Hypothalamus (tissue), 51 donors: ENCODE measurements around the gene KRAS.

Experiments
- DNase-seq, 51 donors: peaks; one replicate each; lab custom pipeline; 2025; lab: John Stamatoyannopoulos, UW

Gene KRAS

GRCh38 chr12:25256826-25257225 lies 6.1 kb upstream of the KRAS start:
- no peak for DNase-seq

- DNase-seq = no peak
These were observed 5.3 kb upstream of the KRAS start for GRCh38 chr12:25256005-25256404.

- no peak for DNase-seq
These were observed 3.6 kb upstream of the KRAS start for GRCh38 chr12:25254271-25254880.

GRCh38 chr12:25253371-25254068 lies 2.8 kb upstream of the KRAS start:
- DNase-seq = no peak

- no peak for DNase-seq
These were observed 2.2 kb upstream of the KRAS start for GRCh38 chr12:25252946-25253345.

GRCh38 chr12:25251769-25252168 lies 1.0 kb upstream of the KRAS start:
- no peak for DNase-seq

- DNase-seq = peak in 34 of 51 donors; percentile 7 to 60 (median 37)
These were observed 594 bp downstream of the KRAS start for GRCh38 chr12:25249931-25250738.

- DNase-seq = no peak
These were observed 2.0 kb downstream of the KRAS start for GRCh38 chr12:25248732-25249131.

GRCh38 chr12:25248137-25248536 lies 2.6 kb downstream of the KRAS start:
- no peak for DNase-seq

- DNase-seq = no peak
These were observed 5.2 kb downstream of the KRAS start for GRCh38 chr12:25245491-25245890.

GRCh38 chr12:25243680-25243990 lies 7.1 kb downstream of the KRAS start:
- DNase-seq = no peak

GRCh38 chr12:25242981-25243679 lies 7.6 kb downstream of the KRAS start:
- no peak for DNase-seq

GRCh38 chr12:25241167-25242020 lies 9.3 kb downstream of the KRAS start:
- peak in 1 of 51 donors; percentile 3 for DNase-seq

- DNase-seq = no peak
These were observed 14.1 kb downstream of the KRAS start for GRCh38 chr12:25236626-25237025.

- no peak for DNase-seq
These were observed 14.5 kb downstream of the KRAS start for GRCh38 chr12:25236190-25236589.

GRCh38 chr12:25213338-25213737 lies 37.4 kb downstream of the KRAS start:
- no peak for DNase-seq

GRCh38 chr12:25208554-25208953 lies 42.2 kb downstream of the KRAS start:
- no peak for DNase-seq

- DNase-seq = no peak
These were observed 42.9 kb downstream of the KRAS start for GRCh38 chr12:25207846-25208245.

- no peak for DNase-seq
These were observed 43.3 kb downstream of the KRAS start for GRCh38 chr12:25207411-25207810.

GRCh38 chr12:25202137-25202536 lies 48.6 kb downstream of the KRAS start:
- no peak for DNase-seq
